Measurements from ENCODE around the gene ACR.
A peak's percentile ranks its signal among the peaks of the same experiment; 100 is the strongest.
"Not testable (repeated sequence)": the region's sequence is repeated elsewhere in the genome, so short reads cannot be mapped to it uniquely, and the experiment has no call there.

The ACR gene

DNA sequence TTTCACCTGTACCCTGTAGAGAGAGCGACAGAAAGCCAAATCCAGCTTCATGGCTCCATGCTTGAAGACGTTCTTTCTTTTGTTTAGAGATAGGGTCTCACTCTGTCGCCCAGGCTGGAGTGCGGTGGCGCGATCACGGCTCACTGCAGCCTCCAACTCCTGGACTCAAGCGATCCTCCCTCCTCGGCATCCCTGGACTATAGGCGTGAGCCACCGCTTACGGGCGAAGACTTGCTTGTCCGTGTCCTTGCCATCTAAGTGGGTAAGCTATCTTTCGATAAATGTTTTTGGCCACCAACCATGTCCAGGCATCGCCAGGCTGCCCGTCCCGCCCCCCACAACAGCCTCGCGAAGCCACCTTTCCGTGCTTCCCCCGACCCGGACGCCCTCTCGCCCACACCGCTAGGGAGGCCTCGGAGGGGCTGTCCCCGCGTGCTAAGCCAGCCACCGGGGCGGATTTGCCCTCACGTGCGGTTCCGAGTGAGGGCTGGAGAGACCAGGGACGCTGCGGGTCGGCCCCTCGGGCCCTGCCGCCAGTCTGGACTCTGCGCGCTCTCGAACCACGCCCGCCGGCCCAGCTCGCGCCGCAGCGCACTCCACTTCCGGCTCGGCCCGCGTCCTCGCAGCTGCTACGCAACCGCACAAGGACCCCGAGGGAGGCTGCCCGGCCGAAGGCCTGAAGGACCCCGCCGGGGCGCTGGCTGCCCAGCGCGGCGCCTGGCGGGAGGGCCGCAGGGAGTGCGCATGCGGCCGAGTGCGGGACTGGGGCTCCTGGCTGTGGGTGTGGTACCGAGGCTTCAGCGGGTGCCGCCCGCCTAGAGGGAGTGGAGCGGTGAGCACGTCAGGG is 45.3 kb downstream of the ACR start, which contains the start of gene RABL2B:
TSS of gene RABL2B (minus strand) at position 604 of the 847 bp plus-strand sequence. CDS start 1,342 bp downstream, outside the sequence.
- DNase-seq, result peak; percentile 96

DNA sequence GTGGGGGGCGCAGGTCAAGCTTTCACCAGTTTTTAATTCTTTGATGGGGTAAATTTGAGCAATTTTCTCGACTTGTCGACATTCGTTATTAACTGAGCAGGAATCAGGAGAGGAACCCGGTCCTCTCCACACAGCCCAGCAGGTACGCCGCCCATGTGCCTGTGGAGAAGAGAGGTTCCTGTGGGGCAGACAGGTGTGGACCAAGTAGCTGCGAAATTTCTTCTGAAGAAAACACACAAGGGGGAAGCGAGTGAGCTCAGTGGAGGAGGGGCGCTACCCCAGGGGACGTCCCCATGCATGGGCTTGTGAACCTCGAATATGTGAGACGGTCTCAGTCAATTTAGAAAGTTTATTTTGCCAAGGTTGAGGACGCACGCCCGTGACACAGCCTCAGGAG is 45.9 kb downstream of the ACR start:
- not testable (repeated sequence) for DNase-seq

- not testable (repeated sequence) for DNase-seq
Observed at GRCh38 chr22:50785289-50785688, 47.3 kb downstream of the ACR start.

DNA sequence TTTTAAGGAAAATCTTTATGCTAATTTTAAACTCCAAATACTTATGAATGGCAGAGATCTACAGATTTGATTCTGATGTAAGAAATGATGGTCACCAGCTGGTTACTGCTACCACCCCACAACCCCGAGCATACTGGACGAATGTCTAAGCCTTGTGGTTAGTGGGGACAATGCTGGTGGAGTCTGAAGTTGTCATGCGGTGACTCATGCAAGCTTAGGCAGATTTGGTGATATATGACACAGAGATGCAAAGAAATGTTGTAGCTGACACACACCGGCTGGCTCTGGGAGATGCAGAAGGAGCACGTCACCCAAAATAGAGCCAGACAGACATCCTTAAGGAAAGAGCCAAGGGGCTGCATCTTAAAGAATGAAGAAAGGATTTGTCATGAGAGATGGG is 48.9 kb downstream of the ACR start:
- DNase-seq, result not testable (repeated sequence)
